SK-N-MC (cell line): ENCODE results near the gene NEK9.
"Not testable (repeated sequence)": the region's sequence is repeated elsewhere in the genome, so short reads cannot be mapped to it uniquely, and the experiment has no call there.

Experiments used
- DNase-seq: peaks from one replicate; pipeline ENCODE4 v3.0.0-alpha.2; 2011; ENCODE audit warnings: low read depth, low spot score
- H3K27ac ChIP-seq: fragments of 200-600 bp; sonication (generic); 2 replicates; pipeline ENCODE4 v1.5.1; 2016; ENCODE audit warnings: mixed run types
- H3K36me3 ChIP-seq: fragments of 200-600 bp; sonication (generic); 2 replicates; pipeline ENCODE4 v1.6.1; 2017; ENCODE audit warnings: antibody characterized with exemption, low read length, mixed read lengths; ENCODE audit not compliant: insufficient read depth
- H3K4me3 ChIP-seq: fragments of 200-600 bp; sonication (generic); 2 replicates; pipeline ENCODE4 v1.5.1; 2016
- H3K9ac ChIP-seq: fragments of 200-600 bp; sonication (generic); 2 replicates; pipeline ENCODE4 v1.8.0; 2017; ENCODE audit warnings: mixed run types, mixed read lengths; ENCODE audit not compliant: insufficient read length
- H3K9me3 ChIP-seq: fragments of 200-600 bp; sonication (generic); 2 replicates; pipeline ENCODE4 v1.6.1; 2017; ENCODE audit warnings: low read depth, mild to moderate bottlenecking, antibody characterized with exemption, low read length, moderate library complexity, mixed read lengths
- EZH2 ChIP-seq: fragments of 200-600 bp; sonication (generic); IDR thresholded peaks from one replicate; pipeline ENCODE4 v1.6.1; 2017; ENCODE audit warnings: antibody characterized with exemption
- FOXP2 ChIP-seq: optimal IDR thresholded peaks from 2 replicates; pipeline ENCODE3; 2011; ENCODE audit warnings: mild to moderate bottlenecking, moderate library complexity; ENCODE audit not compliant: insufficient read depth; ENCODE audit errors: extremely low read length, control extremely low read depth
- POLR2AphosphoS5 ChIP-seq: IDR thresholded peaks from 2 replicates; pipeline ENCODE4 v1.6.1; 2012; ENCODE audit warnings: mild to moderate bottlenecking, low read depth, low read length, borderline replicate concordance

NEK9 gene

GRCh38 chr14:75077794-75078193 lies 49.1 kb downstream of the NEK9 start:
- Histone ChIP-seq H3K27ac (no peak overlapping the region), H3K36me3 (no peaks in the 10 kb centered on the region), H3K9ac (no peak overlapping the region), H3K9me3 (no peaks in the 10 kb centered on the region), H3K4me3 (no peak overlapping the region)
- no peak for TF ChIP-seq EZH2
- TF ChIP-seq FOXP2: no peak
- TF ChIP-seq POLR2AphosphoS5: no peak
- DNase-seq: no peak

GRCh38 chr14:75070383-75070782 lies 56.5 kb downstream of the NEK9 start:
- Histone ChIP-seq H3K9ac (no peak overlapping the region), H3K9me3 (no peaks in the 10 kb centered on the region), H3K4me3 (no peak overlapping the region), H3K36me3 (no peaks in the 10 kb centered on the region), H3K27ac (no peak overlapping the region)
- DNase-seq: no peak
- TF ChIP-seq FOXP2: no peak
- no peak for TF ChIP-seq EZH2
- TF ChIP-seq POLR2AphosphoS5: no peak

- no peaks in the 10 kb centered on the region for H3K9me3 ChIP-seq
- no peak overlapping the region for H3K9ac ChIP-seq
- peak overlapping the region; percentile 89 for H3K4me3 ChIP-seq
- no peaks in the 10 kb centered on the region for H3K36me3 ChIP-seq
- no peak for DNase-seq
- H3K27ac ChIP-seq: no peak overlapping the region
- no peak for TF ChIP-seq EZH2
- TF ChIP-seq FOXP2: no peak
- TF ChIP-seq POLR2AphosphoS5: no peak
Measured at GRCh38 chr14:75069811-75070145, 57.1 kb downstream of the NEK9 start.

DNA sequence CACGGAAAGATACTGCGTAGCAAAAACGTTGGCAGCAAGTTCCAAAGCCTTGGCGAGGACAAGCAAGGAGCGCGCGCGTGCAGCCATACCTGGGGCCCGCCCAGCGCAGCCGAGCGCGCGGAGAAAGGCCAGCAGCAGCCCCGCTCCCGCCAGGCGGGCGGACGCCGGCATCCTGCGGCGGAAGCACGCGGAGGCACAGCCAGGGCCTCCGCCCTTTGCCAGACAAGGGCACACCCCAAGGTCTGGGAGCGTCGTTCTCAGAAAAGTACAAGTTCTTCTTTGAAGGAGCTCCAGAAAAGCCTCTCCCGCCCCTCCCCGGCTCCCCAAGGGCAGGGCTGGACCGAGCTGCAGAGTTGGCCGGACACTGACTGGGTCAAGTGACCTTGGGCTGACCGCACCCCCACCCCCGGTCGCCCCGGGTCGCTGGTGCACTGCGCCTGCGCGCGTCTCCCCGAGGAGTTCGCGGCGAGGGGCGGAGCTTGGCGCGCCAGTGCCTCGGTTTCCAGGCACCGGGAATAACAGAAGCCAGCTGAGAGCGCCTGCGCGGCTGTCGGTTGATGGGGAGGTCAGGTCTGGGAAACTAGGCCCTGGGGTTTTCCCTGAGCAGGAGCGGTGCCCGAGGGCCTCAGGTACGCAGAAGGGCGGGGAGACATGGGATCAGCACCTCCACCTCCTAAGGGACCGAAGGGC lies 57.6 kb downstream of the NEK9 start, which contains the start of gene ZC2HC1C:
TSS of gene ZC2HC1C (plus strand) at position 521 of the 690 bp plus-strand sequence. CDS start 933 bp downstream, outside the sequence.
- Histone ChIP-seq H3K27ac (peak within 1 kb of the TSS; percentile 89), H3K9ac (peak within 1 kb of the TSS; percentile 91), H3K9me3 (no peaks in the 10 kb centered on the region), H3K36me3 (no peaks in the 10 kb centered on the region), H3K4me3 (peak within 1 kb of the TSS; percentile 89)
- DNase-seq: no peak
- TF ChIP-seq EZH2: no peak
- TF ChIP-seq POLR2AphosphoS5: no peak; the same call in 1 of the 2 replicates
- TF ChIP-seq FOXP2: peak; percentile 17

DNA sequence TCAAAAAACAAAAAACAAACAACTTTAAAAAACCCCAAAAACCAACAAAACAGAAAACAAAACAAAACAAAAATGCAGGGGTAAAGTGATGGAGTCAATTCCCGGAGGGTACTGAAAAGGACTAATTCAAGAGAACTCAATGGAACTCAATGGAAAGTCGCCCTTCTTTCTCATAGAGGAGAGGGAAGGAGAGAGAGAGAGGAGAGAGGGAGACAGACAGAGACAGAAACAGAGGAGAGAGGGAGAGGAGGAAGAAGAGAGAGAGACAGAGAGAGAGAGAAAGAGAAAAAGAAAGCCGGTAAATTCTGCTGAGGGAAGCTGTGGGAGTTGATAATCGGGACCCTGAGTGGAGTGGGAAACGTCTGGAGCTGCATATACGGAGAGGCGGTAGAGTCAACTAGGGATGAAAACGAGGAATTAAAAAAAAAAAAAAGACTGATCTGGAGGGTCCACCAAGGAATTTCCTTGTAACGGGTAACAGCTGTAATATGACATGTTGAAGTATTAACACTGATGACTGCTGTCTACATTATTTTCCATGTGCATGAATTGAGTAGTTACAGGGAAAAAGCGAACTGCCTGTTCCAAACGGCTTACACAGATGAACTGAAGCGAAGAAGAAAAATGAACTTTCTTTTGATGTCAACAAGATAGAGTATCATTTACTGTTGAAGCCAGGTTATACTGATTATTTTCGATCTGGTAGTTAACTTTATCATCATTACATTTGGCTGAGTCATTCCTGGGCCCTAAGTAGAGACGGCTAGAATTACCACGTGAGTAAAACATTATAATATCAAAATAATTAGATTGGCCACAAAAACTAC lies 58.3 kb downstream of the NEK9 start:
- Histone ChIP-seq H3K9me3 (no peaks in the 10 kb centered on the region), H3K27ac (peak overlapping the region; percentile 89), H3K9ac (peak overlapping the region; percentile 91), H3K36me3 (no peaks in the 10 kb centered on the region), H3K4me3 (peak overlapping the region; percentile 89)
- TF ChIP-seq FOXP2 (no peak), EZH2 (no peak), POLR2AphosphoS5 (no peak)
- DNase-seq: no peak

- not testable (repeated sequence) for H3K9ac ChIP-seq, H3K9me3 ChIP-seq, H3K36me3 ChIP-seq, H3K27ac ChIP-seq, DNase-seq
- H3K4me3 ChIP-seq: peak overlapping the region; percentile 89; the same call in 1 of the 2 replicates
Measured at GRCh38 chr14:75067765-75068164, 59.1 kb downstream of the NEK9 start.

DNA sequence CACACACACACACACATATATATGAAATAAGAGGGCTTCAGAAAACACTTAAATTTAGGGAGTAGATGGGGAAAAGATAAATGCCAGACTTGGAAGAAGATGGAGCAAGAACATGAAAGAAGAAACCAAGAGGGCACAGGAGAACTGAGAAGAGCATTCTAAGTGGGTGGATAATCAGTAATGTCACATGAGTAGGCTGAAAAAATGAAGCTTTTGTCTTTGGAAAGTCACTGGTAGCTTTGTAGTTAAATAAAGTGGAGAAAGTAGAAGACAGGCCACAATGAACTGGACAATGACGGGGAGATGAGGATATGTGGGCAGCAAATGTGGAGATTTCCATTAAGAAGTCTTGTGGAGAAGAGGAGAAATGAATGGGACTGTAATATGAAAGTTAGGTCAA lies 59.6 kb downstream of the NEK9 start:
- Histone ChIP-seq H3K9ac (no peak overlapping the region), H3K9me3 (no peaks in the 10 kb centered on the region), H3K27ac (no peak overlapping the region), H3K36me3 (no peaks in the 10 kb centered on the region), H3K4me3 (no peak overlapping the region)
- TF ChIP-seq POLR2AphosphoS5: no peak
- TF ChIP-seq EZH2: no peak
- no peak for TF ChIP-seq FOXP2
- no peak for DNase-seq

- no peak overlapping the region for H3K27ac ChIP-seq
- no peak overlapping the region for H3K4me3 ChIP-seq
- no peak overlapping the region for H3K9ac ChIP-seq
- TF ChIP-seq EZH2: no peak
- TF ChIP-seq POLR2AphosphoS5: no peak
- TF ChIP-seq FOXP2: no peak
- DNase-seq: no peak
- no peaks in the 10 kb centered on the region for H3K9me3 ChIP-seq
- H3K36me3 ChIP-seq: no peaks in the 10 kb centered on the region
Measured at GRCh38 chr14:75066691-75067090, 60.2 kb downstream of the NEK9 start.
